HG02759 (cell line): Measurements from ENCODE around the gene WFDC1.

Experiments
- ATAC-seq: cut with Tn5 transposase; IDR thresholded peaks from one replicate; pipeline ENCODE4 v1.9.1; 2021; ENCODE audit warnings: mild to moderate bottlenecking, moderate library complexity; ENCODE audit not compliant: unreplicated experiment

WFDC1 gene

DNA sequence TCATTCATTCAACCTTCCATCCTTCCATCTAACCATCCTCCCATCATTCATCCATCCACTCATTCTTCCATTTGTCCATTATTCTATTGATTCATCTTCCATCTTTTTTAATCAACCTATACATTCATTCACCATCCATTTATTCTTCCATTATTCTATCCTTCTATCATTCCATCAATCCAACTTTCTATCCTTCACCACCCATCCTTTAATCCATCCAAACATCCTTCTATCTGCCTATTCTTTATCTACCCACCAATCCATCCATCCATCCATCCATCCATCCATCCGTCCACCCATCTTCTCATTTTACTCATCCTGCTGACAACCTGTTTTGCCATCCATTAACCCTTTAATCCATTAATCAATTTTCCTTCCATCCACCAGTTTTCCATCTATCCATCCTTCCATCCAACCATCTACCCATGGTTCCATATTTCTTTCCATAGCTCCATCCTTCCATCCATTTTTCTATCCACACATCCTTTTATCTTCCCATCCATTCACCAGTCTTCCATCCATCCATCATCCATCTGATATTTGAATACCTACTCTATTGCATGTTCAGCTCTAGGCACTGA is 21.8 kb upstream of the WFDC1 start:
- ATAC-seq: no peak

DNA sequence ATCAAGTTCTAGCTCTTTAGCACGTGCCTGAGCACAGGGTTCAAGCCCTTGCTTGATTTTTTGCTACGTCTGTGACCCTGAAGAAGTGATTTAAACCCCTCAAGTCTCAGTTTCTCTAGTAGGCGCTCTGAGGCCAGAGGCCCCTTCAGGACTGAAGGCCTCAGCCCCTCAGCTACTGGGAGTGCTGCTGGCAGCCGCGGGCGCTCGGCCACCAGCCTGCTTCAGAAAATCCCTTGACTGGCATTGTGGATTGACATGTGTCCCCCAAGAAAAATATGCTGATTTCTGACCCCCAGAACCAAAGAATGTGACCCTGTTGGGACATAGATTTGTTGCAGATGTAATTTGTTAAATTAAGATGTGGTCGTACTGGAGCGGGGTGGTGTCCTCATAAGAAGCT is 20.2 kb upstream of the WFDC1 start:
- ATAC-seq: no peak

DNA sequence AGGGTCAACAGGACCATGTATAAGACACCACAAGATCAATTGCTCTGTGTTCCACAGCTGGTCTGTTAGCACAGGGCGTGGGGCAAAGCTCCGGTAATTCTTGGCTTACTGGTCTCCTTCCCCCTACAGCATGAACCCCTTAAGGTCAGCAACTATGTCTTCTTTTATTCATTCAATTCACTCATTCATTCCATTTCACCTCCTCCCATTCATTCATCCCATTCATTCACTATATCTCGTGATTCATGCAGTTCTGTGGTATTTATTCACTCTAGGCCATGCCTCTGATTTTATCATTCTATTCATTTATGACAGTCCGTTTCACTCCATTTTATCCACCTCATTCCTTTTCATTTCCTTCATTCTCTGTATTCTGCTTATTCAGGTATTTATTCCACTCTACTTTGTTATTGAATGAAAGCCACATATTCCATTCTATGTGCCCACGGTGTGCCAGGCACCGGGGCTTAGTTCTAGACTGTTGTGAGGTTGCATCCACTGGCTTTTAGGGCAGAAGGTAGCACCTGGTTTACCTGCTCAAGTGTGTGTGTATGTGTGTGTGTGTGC is 19.0 kb upstream of the WFDC1 start:
- ATAC-seq: no peak

DNA sequence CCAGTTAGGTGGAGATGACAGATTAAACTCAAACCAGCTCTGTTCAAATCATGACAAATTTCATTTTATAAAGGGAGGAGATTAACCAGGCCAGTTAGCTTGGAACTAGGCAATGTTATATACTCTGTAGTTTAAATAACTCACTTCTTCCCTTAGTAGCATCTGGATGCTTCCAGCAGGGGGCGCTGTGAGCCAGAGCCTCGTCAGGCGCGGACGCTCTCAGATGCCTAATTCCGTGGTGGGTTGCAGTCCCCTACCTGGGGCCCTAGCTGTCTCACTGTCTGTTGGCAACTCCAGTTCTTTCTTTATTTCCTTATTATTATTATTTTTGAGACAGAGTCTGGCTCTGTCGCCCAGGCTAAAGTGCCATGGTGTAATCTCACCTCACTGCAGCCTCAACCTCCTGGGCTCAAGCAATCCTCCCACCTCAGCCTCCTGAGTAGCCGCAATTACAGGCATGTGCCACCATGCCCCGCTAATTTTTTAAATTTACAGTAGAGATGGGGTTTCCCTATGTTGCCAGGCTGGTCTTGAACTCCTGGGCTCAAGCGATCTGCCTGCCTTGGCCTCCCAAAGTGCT is 17.3 kb upstream of the WFDC1 start:
- no peak for ATAC-seq

DNA sequence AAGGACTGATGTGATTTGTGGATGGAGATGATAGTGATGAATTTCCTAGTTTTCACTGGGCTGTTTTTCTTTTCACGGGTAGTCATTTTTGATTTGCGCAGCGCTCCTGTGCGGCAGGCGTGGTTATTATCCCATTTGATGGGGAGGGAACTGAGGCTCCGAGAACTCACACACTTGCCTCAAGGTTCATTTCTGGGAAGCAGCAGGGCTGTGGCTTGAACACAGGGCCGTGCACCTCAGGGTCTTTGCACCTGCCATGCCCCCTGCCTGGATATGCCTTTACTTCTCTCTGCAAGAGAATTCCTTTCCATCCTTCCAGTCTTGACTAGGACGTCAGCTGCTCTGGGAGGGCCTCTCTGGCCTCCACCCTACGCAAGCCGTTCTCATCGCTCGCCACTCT is 16.3 kb upstream of the WFDC1 start:
- no peak for ATAC-seq

DNA sequence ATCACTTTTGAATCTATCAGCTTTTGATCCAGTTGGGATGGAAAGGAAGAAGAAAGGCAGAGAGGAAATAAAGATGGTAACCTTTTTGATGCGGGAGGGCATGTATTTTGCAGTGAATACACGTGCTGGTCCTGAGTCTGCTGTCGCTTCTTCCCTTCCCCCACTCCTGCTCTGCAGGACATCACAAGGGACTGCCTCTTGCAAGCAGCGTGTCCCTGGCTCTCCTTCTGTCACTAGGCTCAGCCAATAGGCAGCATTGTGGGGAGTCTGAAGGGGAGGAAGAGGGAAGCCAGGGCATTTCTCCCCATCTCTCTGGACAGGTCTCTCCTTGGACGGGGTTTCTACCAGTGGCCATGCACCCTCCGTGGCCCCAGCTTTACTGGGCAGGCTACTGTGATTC is 15.7 kb upstream of the WFDC1 start:
- no peak for ATAC-seq

DNA sequence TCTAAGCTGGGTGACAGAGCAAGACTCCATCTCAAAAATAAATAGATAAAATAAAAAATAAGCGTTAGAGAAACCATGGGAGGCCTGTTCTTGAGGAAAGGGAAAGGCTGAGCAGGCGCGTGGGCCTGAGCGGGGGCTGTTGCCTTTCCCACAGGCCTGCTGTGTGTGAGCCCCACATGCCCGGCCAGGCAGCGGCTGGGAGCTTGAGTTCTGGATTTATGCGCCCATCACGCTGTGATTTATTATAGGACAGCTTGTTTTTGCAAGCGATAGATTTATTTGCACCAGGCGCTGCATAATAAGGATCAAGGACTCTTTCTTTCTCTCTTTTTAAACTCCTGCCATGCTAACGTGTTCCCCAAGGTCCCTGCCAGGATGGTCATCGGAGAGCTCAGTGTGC is 14.8 kb upstream of the WFDC1 start:
- no peak for ATAC-seq

DNA sequence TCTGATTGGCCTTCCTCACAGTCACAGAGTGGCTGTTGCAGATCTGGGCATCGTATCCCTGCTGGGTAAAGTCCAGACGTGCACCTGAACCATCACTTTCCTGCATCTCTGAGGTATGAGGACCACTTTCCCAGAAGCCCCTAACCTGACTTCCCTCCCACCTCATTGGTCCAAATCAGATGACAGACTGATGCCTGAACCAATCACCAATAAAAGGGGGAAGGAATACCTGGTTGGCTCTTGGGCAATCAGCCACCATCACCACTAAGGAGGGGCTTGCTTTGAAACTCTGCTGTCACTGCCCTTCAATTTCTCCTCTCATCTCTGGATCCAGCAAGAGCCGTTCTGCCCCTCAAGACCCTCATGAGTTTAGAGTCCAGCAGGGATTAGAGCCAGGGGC is 13.6 kb upstream of the WFDC1 start:
- ATAC-seq: no peak

DNA sequence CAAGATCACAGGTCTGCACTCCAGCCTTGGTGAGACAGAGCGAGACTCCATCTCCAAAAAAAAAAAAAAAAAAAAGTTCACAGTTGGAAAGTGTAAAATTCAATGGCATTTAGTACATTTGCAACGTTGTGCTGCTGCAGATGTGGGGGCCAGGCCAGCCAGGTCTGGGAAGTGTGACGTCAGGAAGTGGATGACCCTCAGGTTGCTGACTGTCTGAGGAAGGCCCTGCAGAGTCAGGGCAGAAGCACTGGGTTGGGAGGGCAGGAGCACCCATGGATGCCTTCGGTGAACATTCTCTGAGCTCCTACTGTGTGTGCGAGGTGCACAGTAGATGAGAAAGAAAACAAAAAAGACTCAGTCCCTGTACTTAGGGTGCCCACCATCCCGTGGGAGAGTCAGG is 12.1 kb upstream of the WFDC1 start:
- ATAC-seq: no peak

DNA sequence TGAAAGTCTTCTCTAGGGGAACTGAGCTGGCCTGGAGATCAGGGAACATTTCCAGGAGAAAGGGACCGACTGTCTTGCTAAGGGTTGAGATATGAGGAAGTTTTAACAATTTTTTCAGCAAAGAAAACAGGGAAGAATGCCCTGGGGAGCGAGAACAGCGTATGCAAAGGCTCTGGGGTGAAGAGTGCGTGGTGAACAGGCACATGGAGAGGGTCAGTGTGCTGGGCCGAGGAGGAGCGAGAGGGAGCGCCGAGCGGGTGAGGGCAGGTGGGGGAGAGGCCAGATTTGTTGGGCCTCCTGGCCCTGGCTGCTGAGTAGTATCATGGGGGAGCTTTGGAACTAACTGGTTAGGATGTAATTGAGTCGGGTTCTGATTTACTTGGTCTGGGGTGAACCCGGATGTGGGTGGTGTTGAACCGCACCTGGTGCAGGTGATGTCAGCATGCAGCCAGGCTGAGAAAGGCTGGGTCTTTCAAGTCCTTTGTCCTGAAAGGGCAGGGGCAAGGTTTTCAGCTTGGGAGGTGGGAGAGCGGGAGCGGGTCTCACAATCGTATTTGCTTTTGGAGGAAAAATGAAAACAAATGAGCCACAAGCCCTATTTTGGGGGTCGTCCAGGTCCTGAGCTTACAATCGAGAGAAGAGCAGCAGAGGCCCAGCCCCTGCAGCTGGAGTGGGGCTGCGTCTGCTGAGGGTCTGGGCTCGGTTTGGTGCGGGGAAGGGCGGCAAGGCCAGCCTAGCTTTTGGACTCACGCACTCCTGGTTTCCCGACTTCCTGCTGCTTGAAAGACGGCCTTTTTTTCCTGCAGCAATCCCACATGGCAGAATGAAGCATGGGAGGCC is 11.1 kb upstream of the WFDC1 start:
- no peak for ATAC-seq

DNA sequence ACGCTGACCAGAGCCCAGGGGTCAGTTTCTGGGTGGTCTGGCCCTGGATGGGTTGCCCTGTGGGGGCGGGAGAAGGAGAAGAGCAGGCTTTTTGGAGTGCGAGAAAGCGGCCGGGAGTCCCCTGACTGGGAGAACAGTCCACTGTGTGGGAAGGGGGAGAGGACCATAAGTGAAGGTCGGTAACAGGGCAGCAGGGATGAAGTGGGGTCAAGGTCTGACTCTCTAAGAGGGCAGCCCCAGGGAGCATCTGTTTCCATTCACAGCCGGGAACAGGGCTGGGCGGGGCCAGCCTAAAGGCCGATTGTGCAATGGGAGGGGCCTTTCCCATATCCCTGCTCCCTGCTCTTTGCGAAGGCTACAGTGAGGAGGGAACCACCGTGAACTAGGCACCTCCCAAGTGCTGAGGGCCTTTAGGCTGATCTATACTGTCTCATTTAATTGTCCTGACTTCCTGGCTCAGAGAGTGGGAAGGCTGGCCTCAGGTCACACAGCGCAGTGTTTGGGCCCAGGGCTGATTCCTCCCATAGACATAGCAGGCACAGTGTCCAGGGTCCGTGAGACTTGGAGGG is 10.4 kb upstream of the WFDC1 start:
- ATAC-seq: no peak

DNA sequence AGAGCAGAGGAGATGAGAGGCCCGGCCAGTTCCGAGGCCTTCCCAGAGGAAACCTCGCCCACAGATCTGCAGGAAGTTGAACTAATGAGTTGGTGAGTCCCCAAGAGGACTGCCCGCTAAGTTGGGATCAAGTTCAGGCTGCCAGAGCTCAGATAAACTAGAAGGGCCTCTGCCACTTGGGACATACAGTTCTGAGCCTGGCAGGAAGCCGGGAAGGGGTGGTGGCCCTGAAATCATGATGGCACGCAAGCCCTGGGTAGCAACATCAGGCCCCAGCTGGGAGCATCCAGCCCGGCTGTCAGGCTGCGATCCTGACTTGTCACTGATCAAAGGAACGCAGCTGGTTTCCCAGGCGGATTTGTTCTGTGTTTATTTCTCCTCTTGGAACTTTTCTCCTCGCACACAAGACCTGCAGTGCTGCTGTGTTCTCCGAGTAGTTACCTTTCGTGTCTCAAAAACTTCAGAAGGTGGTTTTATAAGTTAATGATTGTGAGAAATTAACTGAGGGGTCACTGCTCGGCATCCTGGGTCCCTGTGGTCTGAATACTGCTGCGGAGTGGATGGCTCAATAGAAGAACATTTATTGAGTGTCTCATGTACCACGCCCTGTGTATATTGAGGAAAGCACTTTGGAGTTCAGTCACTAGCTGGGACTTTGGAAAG is 8.0 kb upstream of the WFDC1 start:
- ATAC-seq: no peak

DNA sequence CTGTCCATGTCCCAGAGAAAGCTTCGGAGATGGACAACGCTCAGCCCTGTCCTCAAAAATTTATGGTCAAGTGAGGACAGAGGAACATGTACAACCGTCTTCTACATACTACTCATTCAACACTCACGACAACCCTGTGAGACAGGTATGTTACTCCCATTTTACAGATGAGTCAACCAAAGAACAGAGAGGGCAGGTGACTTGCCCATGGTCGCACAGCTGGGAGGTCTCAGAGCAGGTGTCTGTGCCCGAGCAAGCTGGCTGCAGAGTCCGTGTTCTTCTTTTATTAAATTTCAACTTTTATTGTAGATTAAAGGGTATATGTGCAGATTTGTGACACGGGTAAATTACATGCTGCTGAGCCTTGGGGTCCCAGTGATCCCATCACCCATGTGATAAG is 5.8 kb upstream of the WFDC1 start:
- no peak for ATAC-seq

DNA sequence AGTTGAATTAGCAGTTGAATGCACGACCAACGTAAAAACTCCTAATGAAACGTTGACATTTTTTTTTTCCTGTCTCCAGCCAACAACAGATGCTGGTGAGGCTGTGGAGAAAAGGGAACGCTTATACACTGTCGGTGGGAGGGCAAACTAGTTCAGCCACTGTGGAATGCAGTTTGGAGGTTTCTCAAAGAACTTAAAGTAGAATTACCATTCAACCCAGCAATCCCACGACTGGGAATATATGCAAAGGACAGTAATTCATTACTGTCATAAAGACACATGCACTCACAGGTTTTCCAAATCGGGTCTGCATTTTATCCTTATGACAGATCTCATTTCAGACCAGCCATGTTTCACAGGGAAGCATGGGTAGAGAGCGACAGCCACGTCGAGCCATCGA is 3.5 kb upstream of the WFDC1 start:
- ATAC-seq: no peak

DNA sequence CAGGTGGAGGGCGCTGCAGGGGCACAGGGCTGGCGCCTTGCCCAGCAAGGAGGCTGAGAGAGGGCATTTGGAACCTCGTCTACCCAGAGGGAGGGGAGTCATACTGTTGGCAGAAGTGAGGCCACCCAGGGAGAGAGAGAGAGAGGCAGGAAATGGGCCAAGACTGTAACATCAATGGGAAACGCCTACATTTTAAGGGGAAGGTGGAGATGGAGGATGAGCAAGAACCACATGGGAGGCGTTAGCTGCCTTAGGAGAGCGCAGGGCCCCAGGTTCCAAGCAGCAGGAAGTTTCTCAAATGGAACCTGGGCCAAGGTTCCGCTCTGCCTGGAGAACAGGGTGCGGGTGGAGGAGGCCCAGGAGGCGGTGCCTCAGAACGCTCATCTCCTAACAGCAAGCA is 2.7 kb upstream of the WFDC1 start:
- no peak for ATAC-seq

DNA sequence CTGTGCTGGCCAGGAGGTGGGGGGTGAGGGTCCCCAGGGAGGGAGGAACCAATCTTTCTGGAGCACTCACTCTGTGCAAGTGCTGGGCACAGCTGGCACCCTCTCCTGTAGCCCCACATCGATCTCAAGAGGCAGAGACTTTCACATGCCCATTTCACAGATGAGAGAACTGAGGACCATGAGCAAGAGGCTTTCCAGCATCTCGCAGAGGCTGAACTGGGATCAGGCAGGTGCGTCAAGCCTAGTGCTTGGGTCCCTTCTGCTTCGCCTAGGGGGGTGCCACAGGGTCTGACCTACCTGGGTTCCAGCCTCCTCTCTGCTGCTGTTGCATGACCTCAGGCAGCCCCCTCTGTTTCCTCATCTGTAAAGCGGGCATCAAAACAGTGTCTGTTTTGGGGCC is 1.3 kb upstream of the WFDC1 start:
- ATAC-seq: no peak

DNA sequence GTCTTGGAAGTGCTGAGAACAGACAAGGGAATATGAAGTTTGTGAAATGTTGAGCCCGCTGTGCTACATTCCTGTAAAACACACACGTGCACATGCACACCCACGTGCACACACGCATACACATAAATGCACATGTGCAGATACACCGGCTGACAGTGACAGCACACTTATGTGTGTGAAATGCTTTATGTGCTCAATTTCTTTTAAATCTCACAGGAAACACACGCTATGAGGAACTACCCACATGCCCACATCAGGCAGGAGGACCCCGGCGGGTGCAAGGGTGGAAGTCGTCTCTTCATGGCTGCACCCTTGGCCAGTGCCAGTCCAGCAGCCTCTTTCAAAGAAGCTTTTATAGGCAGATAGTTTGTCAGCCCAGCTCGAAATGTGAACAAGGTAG is 561 bp upstream of the WFDC1 start:
- no peak for ATAC-seq

DNA sequence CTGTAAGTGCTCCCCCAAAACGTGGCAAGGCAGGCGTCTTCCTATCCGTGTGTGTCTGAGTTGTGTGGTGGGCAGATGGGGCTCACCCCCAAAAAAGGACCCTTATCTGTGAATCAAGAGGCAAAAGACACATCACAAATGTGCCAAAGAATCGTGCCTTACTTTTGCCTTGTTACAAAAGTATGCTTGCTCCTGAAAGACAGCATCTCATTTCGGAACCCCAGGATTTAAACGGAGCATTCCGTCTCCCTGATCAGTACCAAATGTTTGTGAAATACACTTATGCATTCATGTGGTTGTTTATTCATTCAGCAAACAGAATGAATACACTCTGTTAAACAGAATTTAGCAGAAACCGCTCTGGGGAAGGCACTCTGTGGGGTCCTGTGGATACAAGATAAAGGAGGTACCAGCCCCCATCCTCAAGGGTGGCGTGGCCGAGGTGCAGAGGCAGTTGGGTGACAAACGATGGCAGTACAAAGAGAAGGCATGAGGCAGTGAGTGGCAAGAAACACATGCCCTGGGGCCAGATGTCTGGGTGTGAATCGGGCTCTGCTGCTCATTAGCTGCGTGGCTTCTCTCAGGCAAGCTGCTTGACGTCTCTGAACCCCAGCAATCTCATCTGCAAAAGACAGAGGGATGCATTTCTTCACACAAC is 654 bp downstream of the WFDC1 start:
- no peak for ATAC-seq

DNA sequence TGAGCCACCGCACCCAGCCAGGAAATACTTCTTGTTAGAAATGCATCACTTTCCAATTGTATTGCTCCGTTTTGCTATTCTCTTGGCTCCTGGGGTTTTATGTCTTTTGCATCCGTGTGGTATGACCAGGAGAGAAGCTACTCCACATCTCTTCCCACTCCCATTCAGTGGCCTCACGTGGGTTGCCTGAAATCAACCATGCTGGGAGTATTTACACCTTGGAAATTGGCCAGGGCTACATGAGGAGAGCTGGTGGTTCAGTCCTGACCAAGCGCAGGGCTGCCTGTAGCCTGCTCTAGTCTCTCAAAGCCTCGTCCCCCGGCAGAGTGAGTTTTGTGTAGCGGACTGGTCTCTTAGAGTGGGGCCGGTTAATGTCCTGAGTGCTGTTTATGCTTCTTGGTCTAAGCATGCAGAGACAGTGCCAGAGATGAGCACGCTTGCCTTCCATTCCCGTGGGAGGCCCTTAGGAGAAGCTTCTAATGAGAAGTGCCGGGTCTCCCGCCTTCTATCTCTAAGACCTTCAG is 3.8 kb downstream of the WFDC1 start:
- no peak for ATAC-seq

DNA sequence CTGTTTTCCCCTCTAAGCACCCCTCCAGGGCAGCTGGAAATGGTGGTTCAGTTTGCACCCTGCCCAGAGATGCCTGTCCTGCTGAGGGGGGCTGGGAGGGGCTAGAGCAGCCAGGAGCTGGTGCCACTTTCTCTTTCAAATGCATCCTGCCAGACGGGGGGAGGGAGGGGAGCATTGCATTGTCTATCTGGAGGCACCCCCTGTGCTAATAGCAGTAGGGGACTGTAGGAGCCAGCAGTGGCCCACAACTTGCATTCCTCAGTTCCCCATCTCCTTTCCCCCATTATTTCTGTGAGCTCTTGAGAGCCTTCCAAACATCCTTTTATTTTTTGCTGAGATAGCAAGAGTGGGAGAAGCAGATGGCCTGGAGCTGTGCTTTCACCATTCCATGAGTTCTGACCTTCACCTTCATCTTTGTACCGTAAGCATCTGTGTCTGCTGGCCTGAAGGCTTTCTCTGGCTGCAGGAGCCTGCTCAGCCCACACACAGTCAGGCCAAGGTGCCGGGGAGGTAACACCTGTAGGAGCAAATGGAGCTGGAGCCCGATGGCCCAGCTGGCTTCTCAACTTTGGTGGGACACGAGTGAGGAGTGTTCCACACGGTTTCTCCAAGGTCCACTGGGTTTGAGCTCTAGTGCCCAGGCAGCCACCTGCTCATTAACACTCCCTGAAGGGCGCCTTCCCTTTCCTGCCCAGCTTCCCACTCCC is 5.2 kb downstream of the WFDC1 start:
- no peak for ATAC-seq
